GM19023 (cell line): ENCODE data around the gene UBE2G1.
"Not testable (repeated sequence)": the region's sequence is repeated elsewhere in the genome, so short reads cannot be mapped to it uniquely, and the experiment has no call there.

Experiments used
- ATAC-seq: cut with Tn5 transposase; IDR thresholded peaks from one replicate; pipeline ENCODE4 v1.9.1; 2021; ENCODE audit warnings: mild to moderate bottlenecking, moderate library complexity; ENCODE audit not compliant: unreplicated experiment

Gene UBE2G1

DNA sequence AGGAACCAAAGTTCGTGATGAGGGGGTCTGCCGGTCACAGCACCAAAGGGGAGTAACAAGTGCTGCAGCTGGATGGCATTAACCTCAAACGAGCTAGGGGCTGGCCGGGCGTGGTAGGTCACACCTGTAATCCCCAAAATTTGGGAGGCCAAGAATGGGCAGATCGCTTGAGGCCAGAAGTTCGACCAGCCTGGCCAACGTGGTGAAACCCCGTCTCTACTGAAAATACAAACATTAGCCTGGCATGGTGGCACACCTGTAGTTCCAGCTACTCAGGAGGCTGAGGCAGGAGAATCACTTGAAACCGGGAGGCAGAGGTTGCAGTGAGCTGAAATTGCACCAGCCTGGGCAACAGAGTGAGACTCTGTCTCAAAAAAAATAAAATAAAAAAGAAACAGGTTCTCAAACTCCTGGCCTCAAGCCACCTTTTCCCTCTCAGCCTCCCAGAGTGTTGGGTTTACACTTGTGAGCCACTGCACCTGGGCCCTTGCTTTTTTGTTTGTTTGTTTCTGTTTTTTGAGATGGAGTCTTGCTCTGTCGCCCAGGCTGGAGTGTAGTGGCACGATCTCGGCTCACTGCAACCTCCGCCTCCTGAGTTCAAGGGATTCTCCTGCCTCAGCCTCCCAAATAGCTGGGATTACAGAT, 9.4 kb upstream of the UBE2G1 start:
- peak; percentile 4 for ATAC-seq

DNA sequence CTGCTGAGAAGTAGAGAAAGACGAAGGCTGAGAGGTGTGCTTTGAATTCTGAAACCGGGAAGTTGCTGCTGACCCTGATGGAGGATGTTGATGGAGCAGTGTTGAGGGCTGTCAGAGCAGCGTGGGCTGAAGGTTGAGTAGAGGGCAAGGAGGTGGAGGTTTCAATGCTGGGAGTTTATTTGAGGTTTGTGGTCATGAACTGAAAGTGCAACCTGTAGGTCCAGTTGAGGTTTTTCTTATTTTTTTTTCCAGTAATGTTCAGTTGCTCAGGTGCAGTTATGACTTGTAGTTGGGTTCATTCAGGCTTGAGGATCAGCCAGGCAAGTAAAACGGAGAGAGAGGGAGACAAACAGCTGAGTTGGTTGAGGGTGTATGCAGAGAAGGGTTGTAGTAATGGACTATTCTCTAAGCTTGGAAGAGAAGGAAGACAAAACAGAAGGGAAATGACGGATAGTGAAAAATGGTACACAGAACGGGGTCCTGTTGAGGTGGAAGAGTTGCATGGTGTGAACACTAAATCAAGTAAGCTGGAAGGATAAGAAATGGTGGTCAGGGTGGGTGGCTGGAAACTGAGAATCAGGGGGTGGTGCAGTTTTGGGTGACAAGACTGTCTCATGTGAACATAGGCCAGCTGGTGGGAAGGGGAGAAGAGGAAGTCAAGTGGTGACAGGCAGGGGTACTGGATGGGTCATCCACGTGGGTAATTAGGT, 8.7 kb upstream of the UBE2G1 start:
- peak; percentile 72 for ATAC-seq

DNA sequence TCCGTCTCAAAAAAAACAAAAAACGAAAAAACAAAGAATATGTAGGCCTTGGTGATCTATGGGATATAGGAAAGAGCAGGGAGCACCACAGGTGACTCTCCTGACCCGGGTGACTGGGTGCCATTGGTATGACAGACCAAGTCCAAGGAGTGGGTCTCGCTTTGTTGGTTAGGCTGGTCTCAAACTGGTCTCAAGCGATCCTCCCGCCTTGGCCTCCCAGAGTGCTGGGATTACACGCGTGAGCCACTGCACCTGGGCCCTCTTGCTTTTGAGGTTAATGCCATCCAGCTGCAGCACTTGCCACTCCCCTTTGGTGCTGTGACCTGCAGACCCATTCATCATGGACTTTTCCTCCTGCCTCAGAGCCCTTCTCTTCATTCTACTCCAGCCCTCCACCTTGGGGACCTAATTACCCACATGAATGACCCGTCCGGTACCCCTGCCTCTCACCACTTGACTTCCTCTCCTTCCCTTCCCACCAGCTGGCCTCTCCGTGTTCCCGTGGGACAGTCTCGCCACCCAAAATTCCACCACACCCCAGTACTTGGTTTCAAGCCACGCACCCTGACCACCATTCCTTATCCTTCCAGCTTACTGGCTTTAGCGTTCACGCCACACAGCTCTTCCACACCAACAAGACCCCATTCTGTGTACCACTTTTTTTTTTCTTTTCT, 3.2 kb upstream of the UBE2G1 start:
- no peak for ATAC-seq

DNA sequence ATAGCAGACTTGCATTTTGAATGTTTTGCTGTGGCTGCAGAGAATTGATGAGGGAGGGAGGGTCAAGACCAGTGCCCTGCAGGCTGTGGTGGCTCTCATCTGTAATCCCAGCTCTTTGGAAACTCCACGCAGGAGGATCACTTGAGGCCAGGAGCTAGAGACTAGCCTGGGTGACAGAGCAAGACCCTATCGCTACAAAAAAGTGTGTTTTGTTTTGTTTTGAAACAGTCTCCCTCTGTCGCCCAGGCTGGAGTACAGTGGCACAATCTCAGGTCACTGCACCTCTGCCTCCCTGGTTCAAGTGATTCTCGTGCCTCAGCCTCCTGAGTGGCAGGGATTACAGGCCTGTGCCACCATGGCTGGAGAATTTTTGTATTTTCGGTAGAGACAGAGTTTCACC, 1.9 kb upstream of the UBE2G1 start:
- ATAC-seq = no peak

DNA sequence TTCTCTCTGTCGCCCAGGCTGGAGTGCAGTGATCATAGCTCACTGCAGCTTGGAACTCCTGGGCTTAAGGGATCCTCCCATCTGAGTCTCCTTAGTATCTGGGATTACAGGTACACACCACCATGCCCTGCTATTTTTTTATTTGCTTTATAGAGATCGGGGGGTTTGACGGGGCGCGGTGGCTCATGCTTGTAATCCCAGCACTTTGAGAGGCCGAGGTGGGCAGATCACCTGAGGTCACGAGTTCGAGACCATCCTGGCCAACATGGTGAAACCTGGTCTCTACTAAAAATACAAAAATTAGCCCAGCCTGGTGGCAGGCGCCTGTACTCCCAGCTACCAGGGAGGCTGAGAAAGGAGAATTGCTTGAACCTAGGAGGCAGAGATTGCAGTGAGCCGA, 702 bp upstream of the UBE2G1 start:
- ATAC-seq = not testable (repeated sequence)

DNA sequence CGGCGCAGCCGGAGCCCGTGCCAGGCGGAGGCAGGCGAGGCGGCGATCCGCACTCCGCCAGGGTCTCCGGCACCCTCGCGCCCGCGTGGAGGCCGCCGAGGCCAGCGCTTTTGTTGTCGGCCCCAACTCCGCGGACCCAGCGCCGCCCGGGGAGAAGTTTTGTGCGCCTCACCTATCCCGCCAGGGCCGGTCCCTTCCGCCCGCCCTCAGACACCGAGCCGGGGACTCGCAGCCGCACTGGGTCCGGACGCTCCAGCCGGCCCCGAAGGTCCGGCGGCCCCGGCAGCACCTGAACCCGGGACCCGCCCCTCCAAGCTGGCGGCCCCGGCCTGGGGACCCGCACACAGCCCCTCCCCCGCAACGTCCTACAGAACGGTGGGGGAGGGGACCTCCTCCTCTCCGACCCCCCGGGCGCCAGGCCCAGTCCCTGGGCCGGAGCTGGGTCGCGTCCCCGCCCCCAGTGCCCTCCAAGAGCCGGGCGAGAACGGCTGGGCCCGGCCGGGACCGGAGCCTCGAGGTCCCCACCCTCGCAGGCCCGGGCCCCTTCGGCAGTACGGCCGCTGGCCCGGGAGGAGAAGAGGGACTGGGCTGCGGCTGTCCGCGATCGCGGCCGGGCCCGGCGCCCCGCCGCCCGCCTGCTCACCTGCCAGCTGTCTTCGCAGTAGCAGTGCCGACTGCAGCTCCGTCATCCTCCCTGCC, 698 bp downstream of the UBE2G1 start:
- peak; percentile 26 for ATAC-seq

DNA sequence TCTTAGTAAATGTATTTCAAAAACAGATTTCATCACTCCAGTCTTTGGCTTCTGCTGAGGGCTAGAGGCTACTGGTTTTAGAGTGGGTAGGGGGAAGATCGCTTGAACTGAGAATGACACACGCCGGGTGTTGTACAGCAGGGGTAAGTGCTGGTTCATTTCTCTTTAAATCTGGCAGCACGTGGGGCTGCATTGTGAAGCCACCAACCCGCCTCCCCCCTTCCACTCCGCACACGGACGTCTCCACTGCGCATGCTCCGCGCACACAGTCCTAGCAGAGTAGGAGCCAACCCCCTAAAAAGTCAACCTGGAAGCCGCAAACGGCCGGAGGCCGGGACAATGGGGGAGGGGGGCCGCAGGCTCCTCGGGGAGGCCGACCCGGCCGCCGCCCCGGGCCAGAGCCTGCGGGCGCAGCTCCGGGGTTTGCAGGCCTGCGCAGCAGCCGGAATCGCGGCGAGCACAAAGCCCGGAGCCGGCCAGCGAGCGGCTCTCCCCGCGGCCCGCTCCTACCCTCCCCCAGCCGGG, 1.3 kb downstream of the UBE2G1 start:
- ATAC-seq = peak; percentile 46

DNA sequence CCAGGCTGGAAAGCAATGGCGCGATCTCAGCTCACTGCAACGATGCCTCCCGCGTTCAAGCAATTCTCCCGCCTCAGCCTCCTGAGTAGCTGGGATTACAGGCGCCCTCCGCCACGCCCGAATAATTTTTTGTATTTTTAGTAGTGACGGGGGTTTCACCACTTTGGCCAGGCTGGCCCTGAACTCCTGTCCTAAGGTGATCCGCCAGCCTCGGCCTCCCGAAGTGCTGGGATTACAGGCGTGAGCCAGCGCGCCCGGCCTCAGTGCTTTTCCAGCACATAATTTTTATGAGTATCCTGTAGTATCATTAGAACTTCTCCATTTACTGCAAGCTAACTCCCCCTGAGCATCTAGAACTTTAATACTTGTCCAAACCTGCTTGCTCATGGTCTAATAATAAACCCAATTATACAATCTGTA, 1.8 kb downstream of the UBE2G1 start:
- ATAC-seq = no peak

DNA sequence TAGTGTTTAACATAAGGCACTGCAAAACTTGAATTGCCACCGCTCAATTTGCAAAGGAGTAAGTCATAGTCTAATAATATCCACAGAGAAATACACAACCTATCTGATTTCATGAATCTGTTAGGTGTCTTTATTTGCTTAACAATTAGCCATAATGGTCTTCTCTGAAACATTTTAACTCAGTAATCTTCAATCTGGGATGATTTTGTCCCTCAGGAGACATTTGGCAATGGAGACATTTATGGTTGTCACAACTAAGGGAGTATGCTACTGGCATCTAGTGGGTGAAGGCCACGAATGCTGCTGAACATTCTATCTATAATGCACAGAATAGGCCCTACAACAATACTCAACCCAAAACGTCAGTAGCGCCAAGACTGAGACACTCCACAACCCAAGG, 4.3 kb downstream of the UBE2G1 start:
- no peak for ATAC-seq

DNA sequence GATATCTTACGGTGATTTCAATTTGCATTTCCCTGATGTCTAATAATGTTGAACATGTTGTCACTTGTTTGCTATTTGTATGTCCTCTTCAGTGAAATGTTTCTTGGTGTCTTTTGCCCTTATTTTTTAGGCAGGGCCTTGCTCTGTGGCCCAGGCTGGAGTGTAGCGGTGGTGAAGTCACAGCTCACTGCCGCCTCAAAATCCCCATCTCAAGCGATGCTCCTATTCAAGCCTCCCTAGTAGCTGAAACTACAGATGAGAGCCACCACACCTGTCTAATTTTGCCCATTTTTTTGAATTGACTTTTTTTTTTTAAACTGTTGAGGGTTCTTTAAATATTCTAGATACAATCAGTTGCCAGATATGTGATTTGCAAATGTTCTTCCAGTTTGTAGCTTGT, 8.3 kb downstream of the UBE2G1 start:
- no peak for ATAC-seq

DNA sequence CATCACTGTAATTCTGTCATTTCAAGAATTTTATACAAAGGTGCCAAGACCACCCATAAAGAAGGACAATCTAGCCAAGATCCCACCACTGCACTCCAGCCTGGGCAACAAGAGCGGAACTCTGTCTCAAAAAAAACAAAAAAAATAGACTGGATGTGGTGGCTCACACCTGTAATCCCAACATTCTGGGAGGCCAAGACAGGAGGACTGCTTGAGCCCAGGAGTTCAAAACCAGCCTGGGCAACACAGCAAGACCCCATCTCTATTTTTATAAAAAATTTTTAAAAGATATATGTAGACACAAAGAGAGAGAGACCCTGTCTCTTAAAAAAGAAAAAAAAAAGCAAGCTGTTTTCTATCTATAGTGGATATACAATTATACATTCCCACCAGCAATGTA, 8.8 kb downstream of the UBE2G1 start:
- no peak for ATAC-seq

DNA sequence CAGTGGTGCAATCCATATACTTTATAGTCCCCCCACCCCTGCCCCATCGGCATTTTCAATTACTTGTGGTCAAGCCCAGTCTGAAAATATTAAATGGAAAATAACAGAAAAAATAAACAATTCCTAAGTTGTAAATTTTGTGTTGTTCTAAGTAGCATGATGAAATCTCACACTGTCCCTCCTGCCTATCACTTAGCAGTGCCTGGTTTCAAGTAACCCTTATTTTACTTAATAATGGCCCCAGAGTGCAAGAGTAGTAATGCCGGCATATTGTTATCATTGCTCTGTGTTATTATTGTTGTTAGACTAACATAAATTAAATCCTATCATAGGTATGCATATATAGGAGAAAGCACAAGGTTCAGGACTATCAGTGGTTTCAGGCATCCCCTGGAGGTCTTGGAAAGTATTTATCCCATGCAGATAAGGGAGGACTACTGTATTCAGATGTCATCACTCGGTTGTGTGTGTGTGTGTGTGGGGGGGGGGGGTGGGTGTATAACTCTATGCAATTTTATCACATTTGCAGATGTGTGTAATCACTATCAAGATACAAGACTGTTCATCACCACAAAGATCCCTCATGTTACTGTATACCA, 9.3 kb downstream of the UBE2G1 start:
- no peak for ATAC-seq

DNA sequence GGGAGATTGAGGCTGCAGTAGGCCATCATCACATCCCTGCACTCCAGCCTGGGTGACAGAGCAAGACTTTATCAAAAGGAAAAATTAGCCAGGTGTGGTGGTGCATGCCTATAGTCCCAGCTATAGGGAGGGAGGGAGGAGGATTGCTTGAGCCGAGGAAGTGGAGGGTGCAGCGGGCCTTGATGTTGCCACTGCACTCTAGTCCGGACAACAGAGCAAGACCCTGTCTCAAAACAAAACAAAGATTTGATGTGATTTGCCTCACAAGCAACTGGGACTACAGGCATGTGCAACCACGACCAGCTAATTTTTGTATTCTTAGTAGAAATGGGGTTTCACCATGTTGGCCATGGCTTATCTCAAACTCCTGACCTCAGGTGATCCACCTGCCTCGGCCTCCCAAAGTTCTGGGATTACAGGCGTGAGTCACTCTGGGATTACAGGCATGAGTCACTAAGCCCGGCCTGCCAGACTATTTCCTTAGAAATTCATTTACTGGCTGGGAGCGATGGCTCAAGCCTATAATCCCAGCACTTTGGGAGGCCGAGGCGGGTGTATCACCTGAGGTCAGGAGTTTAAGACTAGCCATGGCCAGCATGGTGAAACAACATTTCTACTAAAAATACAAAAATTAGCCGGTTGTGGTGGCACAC, 11.5 kb downstream of the UBE2G1 start:
- no peak for ATAC-seq

DNA sequence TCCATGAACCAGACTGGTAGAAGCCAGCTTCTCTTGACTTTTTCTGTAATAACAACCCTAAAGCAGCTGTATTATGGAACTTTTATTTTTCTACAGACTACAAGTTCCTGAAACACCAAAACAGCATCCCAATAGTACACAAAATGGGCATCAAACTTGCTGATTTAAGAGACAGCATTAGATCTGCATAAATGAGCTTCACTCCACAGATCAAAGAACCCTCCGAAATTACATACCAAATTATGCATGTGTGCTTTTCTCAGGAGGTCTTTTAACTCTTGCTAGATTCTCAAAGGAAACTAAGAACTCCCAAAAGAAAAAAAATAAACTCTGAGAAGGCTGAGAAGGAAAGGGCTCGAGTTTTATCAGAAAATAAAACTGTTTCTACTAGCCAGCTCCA, 12.3 kb downstream of the UBE2G1 start:
- no peak for ATAC-seq

DNA sequence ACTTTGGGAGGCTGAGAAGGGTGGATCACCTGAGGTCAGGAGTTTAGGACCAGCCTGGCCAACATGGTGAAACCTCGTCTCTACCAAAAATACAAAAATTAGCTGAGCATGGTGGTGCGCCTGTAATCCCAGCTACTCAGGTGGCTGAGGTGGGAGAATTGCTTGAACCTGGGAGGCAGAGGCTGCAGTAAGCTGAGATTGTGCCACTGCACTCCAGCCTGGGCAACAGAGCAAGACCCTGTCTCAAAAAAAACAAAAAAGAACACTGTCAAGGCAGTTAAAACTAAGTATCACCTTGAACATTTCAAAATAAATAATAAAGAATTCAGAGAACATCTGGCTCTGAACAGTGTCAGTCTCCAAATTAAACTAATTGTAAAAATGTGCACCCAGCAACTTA, 16.3 kb downstream of the UBE2G1 start:
- ATAC-seq = not testable (repeated sequence)

DNA sequence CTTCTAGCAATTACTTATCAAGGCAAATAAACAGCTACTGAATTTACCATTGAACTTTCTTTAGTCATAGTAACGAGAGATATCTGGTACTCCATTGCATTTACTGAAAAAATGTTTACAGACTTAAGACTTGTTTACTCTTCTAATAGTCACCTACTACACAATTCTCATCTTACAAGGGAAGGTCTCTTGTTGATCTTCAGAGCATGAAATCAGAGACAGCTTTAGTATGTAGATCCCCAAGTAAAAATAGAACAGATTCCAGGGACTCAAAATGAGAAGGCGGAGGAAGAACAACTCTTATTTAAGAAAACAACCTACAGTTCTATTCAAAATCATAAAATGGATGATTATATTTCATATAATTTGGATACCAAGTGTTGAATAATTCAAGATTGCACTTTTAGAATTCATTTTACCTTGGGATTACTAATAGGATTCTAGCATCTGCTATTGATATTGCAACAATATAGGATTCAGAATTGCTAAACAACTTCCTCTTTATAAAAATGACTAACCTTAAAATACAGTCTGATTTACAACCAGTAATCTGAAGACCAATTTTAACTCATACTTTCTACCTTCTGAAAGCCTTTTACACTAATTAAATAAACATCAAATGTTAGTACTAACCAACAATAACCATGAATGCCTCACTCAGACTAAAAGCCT, 20.8 kb downstream of the UBE2G1 start:
- ATAC-seq = no peak

DNA sequence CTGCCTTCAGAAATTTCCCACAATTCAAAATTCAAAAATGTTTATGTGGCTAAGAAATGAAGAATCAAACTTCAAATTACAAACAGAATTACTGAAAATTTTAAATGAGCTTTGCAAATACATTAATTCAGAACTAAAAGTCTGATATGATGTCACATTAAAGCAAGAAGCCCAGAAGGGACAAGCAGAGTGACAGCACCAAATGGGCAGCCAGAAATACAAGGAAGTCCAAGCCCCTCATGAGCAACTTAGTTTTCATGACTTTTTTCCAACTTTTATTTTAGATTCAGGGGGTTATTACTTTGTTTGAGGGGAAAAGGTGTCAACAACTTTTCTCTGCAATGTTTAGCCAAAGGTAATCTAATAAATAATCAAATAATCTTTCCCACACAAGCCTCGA, 21.5 kb downstream of the UBE2G1 start:
- no peak for ATAC-seq

DNA sequence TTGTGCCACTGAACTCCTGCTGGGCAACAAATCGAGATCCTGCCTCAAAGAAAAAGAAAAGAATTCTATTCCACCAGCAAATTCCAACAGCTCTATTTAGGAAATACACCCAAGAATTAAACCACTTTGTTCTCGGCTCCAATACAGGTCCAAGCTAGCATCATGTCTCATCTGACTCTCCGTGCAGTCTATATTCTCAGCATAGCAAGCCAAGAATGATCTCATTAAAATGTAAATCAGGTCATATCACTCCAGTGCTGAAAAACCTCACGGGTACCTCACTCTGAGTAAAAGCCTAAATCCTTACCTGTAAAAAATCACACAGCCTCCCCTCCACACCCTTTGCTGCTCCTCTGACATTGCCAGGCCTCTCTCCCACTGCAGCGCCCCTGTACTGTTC, 23.9 kb downstream of the UBE2G1 start:
- ATAC-seq = no peak

DNA sequence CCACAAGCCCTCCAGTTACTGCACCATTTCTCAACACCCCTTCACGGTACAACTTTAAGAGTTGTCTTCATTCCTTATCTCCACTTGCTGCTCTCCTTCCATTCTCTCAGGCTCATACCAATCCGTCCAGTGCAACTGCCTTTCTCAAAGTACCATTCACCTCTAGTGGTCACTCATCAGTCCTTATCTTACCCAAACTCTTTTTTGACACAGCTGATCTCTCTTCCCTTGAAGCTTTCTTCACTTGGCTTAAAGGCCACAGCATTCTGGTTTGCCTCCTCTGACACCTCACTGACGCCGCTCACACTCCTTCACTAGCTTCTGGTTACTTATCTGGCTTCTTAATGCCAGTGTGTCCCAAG, 24.9 kb downstream of the UBE2G1 start:
- no peak for ATAC-seq
